ENCODE measurements around the gene RBMS3.
"Not testable (repeated sequence)": the region's sequence is repeated elsewhere in the genome, so short reads cannot be mapped to it uniquely, and the experiment has no call there.

Gene RBMS3

DNA sequence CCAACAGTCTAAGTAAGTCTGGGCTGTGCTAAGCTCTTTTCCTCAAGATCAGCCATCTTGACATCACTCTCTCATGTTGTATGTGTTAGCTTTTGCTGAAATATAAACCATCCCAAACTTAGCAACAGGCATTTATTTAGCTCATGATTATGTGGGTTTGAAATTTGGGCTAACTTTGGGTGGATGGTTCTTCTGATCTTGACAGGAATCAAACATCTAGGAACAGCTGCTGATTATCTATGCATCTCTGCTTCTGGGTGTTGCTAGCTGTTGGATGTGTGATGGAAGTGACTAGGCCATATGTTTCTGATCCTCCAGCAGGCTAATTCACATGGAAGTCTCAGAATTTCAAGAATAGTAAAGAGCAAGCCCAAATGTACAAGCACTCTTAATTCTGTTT, 710.3 kb downstream of the RBMS3 start:
- DNase-seq = no peak

DNA sequence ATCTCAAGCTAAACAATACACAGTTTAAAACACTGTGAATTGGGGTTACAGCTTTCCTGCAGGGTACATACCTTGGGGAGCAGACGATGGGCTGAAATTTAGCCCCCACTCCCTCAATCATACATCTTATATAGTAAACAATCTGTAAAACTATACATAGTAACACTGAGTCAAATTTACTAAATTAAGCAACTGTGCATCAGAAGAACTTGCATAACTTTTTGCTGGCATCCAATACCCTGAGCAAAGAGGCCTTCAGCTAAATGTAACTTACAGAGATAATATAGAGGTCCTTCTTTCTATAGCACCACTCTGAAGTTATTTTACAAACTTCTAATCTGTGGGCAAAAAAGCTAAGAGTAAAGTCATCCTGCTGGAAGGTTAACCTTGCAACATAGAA, 721.9 kb downstream of the RBMS3 start:
- DNase-seq = no peak

DNA sequence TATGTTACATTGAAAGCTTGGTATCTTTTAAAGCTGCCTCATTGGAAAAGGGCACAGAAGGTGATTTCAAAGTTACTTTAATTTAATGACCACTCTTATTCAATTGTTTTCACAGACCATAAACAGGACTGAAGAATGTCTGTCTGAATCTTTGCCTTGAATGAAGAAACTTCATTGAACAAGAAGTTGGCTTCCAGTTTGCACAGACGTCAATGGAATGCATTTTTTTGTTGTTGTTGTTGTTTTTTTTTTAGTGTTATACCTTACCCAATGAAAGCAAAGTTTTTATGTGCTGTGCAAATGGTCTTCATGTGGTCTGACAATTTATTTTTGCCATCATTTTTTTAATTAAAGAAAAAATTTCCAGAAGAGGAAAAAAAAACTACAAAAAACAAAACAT, 722.9 kb downstream of the RBMS3 start:
- DNase-seq = no peak

DNA sequence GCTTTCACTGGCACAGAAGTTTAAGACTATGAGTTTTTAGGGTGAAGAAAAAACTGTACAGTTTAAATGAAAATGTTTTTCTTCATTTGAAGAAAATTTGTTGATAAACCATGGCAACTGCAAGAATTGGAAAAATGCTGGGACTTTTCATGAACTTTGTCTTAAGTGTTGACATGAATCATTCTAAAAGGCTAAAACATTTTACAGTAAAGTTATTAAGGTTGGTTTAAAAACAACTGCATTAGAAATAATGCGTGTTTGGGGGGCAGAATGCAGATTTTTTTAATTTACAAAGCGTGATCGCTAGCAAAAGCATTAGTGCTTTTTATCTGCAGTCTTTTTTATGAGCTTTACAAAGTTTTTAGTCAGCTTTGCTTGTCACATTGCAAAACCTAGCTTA, 723.6 kb downstream of the RBMS3 start:
- no peak for DNase-seq

DNA sequence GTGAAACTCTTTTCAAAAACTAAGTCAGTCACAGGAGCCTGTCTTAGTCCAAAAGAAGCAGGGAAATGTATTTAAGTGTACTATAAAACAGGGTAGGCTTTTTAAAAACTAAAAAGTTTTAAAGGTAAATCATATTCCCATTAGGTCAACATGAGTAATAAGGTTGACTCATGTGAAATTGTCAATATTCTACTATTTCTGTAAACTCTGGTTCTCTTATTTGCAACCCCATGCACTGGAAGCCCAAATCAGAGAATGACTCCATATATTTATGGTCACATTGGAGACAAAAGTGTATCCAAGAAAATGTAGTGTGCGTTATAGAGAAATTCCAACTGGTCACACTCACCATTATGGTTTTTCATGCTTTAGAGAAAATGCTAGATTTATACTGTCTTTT, 725.2 kb downstream of the RBMS3 start:
- DNase-seq = no peak

DNA sequence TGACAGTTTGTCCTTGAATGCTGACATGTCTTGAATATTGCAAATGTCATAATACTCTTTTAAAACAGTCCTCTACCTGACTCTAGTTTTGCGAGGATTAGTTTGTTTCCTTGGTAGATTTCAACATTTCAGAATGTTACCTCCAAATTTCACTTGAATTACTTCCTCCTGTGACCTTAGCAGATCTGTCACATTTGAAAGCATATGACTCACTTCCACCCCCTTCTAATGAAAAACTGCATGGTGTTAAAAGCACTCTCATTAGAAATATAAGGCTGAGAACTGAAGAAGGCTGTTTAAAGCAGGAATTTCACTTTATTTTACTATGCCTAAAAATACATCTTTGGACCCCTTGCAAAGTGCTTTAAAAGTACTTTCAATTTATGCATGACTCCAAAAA, 726.8 kb downstream of the RBMS3 start:
- no peak for DNase-seq

DNA sequence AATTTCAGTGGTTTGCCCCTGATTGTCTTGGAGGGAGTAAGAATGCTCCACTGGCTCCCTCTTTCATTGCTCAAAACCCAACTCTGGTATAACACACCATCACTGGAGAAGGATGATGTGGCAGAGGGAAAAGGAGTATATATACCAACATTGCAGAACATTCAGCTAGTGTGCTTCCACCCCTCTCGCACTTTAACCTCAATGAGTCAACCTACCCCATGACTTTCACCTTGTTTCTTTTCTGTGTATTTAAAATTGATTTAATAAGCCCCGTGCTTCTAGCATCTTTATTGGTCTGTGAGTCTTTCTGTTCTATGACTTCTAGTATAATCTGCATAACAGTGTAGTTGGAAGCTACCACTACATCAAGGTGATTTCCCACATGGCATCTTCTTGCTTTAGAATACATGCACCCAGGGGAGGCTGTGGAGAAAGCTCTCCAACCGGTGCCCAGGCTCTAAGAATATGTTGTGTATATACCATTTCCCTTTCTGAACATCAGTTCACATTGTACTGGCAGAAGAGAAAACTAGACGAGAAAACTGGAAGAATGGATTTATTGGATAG, 730.4 kb downstream of the RBMS3 start:
- no peak for DNase-seq

DNA sequence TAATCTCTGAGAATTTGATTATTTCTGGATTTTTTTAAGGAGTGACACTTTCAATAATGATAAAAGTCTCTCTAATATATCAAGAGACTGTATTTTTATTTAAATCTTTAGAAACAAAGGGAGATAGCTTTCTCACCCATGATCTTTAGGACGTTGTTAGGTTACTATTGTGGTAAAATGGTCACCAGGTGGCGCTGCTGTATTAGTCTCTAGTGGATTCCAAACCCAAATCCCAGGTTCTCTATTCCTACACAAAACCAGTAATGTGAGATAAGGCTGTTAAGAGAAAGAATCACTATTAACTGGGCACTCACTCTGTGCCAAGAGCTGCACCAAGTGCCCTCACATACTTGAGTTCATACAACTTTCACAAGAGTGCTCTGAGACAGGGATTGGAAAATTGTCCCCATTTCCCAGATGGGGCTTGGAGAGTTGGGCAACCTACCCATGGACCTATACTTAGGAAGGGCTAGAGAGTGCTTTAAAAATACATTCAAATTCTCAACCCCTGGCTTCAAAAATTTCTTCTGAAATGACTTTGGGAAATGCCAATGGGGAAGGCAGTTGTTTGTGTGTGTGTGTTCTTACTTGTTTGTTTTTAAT, 732.2 kb downstream of the RBMS3 start:
- DNase-seq = peak; percentile 61

DNA sequence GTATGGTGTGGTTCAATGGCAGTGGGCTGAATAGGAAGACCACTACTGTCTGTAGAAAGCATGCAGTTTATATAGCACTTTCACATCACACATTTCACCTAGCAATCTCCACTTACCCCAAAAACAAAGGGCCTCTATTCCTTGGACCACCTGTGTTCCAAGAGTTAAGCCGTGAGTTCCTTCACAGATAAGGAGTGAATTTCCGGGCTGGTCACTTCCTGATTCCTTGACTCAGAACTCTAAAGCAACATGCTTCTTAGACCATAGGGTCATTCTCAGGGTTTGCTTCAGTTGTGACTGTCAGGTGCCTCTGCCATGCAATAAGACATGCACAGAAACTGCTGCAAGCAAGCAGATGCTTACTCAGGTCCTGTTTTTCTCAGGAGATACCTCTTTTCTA, 737.0 kb downstream of the RBMS3 start:
- DNase-seq = no peak

DNA sequence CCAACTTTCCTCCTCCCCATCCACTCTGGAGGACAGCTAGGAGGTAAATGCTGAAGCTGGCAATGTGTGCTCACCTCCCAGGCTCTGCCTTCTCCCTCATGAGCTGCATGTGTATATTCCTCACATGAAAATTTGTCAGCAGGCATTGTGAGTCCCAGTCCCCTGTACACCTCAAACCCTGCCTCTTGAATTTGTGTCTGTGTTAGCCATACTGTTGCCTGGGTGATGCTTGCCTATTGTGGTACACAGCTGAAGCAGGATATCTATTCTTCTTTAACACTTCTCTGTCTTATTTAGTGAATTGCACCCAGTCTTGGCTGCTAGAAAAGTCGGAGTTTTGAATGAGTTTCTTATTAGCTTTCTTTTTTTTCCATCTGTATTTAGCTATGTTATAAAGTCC, 739.5 kb downstream of the RBMS3 start:
- DNase-seq = no peak

DNA sequence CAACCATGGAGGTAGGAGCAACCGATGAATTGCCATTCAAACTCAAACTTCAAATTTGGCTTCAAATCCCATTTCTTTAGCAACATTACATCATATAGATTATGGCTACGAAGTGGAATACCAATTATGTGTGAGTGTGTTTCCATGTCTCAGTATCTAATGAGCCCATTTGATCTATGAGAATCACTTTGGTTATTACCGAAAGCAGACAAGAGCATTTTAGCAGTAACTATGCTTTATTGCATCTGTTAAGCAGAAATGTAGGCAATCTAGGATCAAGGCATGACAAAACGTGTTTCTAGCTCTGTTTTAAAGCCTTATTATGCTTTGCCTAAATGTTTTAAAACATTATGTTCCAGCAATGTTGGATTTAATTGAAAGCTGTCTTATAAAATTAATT, 743.6 kb downstream of the RBMS3 start:
- no peak for DNase-seq

DNA sequence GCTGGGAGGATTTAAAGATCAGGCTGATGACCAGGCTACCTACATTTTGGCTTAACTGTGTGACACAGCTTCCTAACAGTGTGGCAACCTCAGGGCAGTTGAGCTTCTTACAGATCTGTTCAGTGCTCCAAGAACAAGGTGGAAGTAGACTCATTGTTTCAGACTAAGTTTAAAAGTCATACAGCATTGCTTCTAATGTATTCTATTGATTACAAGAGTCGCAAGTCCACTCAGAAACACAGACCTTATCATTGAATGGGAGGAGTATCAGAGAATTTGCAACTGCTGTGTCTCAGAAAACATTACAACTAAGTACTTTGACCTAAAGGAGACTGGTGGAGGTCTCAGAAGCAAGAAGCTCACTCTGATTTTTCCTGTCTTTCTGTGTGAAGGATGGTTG, 746.0 kb downstream of the RBMS3 start:
- no peak for DNase-seq

DNA sequence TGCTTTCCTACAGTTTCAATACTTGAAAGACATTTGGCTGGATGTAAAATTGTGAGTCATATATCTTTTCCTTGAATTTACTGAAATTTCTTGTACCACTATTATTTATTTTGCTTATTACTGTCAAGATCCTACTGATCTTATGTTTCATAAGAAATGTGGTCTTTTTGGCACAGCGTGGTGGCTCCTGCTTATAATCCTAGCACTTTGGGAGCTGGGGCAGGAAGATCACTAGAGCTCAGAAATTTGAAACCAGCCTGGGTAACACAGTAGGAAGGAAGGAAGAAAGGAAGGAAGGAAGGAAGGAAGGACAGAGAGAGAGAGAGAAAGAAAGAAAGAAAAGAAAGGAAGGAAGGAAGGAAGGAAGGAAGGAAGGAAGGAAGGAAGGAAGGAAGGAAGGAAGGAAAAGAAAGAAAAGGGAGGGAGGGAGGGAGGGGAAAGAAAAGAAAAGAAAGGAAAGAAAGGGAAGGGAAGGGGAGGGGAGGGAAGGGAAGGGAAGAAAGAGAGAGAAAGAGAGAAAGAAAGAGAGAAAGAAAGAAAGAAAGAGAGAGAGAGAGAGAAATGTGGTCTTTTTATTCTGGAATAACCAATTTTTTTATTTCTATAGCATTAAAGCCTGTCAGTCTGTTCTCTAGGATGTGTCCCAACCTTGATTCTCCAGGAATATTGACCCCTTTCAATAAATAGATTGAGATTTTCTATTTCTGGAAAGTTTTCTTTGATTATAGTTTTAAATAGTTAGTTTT, 753.5 kb downstream of the RBMS3 start:
- no peak for DNase-seq

DNA sequence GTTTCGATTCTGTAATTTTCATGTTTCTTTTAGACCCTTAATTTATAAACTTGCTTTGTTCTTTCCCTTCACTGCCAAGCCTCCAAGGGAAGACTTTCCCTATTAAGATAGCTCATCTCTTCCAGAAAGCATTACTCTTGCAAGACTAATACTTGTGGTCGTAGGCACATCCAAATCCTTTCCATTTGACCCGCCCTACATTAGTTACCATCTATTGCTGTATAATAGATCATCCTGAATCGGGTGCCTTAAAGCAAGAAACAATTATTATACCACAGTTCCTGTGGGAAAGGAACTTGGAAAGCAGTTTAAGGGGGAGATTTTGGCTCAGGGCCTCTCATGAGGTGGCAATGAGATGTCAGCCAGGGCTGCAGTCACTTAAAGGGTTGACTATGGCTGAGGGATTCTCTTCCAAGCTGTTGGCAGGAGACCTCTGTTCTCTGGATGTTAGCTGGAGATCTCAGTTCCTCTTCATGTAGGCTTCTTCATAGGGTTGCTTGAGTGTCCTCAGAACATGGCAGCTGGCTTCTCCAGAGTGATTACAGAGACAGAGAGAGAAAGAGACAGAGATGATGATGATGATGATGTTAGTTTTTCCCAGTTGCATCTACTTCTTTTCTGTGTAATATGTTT, 755.2 kb downstream of the RBMS3 start:
- DNase-seq = peak; percentile 27

DNA sequence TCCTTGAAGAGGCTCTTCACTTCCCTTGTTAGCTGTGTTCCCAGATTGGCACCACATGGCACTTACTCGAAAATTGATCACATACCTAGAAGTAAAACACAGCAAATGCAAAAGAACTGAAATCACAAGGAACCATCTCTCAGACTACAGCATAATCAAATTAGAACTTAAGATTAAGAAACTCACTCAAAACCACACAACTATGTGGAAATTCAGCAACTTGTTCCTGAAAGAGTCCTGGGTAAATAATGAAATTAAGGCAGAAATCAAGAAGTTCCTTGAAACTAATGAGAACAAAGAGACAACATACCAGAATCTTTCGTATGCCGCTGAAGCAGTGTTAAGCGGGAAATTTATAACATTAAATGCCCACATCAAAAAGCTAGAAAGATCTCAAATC, 759.3 kb downstream of the RBMS3 start:
- no peak for DNase-seq

DNA sequence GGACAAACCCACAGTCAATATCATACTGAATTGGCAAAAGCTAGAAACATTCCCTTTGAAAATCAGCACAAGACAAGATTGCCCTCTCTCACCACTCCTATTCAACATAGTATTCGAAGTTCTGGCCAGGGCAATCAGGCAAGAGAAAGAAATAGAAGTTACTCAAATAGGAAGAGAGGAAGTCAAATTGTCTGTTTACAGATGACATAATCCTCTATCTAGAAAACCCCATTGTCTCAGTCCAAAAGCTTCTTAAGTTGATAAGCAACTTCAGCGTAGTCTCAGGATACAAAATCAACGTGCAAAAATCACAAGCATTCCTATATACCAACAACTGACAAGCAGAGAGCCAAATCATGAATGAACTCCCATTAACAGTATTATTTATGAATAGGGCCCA, 760.6 kb downstream of the RBMS3 start:
- DNase-seq = not testable (repeated sequence)

DNA sequence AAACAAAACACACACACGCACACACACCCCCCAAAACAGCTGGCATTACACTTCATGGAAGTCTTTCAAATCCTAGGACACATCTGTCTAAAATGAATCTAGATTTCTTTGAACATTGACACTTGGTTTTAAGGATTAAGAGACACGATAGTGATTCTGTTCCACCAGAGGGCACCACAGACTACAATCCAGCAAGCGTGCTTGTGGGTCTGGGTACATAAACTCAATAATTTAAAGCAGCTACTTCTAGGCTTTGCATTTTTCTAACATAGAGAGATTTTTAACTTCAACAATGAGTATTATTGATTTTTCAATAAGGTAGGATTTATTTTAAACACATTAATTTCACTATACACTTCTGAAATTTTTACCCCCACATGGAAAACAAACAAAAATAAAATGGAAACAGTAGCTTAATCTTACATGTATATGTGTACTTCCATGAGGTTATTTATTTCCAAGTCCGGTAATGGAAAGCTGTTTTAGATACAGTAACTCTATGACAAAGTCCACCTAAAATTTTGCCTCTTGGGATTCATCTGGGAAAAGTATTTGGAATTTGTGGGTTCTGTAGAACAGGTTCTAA, 761.5 kb downstream of the RBMS3 start:
- DNase-seq = peak; percentile 81

DNA sequence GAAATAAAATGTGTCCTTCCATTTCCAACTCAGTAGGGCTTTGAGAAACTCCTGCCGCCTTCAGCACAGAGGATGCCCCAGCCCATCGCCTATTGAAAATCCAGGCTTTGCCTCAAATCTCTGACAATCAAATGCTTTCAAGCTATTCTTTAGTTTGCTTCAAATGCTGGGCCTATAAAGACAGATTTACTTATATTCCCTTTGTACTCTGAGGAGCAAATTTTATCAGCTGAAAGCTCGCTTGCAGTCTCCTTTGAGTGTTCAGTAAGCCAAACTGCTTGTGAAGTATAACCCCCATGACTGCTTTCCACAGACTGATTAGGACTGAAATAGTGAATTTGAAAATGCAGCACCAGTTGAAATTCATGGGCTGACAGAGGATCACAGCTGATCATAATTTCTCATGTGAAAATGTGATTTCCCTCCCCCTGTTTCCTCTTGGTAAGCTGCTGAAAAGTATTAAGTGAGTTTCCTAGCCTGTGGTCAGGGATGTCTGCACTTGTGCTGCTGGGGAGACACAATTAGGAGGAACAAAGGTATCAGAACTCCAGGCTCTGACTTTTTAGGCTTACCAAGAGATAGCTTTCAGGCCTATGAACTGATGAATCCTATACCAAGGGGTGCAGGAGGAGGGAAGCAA, 762.2 kb downstream of the RBMS3 start:
- no peak for DNase-seq

DNA sequence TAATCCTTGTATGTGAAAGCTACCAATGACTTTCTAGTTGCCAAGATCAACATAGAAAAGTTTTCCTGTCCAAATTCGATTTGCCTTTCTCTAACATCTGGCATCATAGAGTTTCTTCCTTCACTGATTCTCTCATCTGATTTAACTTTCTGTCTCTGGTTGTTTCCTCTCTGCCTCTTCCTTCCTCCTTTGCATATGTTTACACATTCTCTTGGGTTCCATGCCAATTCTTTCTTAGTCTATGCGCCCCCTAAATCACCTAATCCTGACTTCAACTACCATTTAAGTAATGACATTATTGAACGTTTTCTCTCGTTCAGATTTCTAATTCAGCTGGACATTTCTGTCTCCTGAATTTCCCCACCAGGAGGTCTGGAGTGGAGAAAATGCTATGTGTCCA, 763.6 kb downstream of the RBMS3 start:
- DNase-seq = peak; percentile 76

DNA sequence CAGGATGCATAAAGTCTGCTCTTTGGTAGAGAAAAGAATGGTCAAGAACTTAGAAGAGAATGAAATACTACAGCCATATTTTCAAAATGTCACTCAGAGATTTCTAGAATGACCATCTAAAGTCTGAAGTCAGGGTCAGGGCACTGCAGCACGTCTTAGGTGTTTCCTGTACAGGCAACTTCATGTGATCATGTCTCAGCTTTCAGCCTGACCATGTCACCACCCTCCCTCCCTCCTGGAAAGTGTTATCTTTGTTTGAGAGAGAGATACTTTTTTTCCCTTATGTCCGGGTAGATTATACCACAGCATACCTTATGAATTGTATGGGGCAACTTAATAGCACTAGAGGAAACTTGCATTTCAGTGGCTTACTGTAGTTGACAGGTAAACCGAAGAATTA, 767.6 kb downstream of the RBMS3 start:
- DNase-seq = no peak

DNA sequence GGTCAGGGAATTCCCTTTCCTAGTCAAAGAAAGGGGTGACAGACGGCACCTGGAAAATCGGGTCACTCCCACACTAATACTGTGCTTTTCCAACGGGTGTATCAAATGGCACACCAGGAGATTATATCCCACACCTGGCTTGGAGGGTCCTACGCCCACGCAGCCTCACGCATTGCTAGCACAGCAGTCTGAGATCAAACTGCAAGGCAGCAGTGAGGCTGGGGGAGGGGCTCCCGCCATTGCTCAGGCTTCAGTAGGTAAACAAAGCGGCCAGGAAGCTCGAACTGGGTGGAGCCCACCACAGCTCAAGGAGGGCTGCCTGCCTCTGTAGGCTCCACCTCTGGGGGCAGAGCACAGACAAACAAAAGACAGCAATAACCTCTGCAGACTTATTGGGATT, 769.2 kb downstream of the RBMS3 start:
- not testable (repeated sequence) for DNase-seq

DNA sequence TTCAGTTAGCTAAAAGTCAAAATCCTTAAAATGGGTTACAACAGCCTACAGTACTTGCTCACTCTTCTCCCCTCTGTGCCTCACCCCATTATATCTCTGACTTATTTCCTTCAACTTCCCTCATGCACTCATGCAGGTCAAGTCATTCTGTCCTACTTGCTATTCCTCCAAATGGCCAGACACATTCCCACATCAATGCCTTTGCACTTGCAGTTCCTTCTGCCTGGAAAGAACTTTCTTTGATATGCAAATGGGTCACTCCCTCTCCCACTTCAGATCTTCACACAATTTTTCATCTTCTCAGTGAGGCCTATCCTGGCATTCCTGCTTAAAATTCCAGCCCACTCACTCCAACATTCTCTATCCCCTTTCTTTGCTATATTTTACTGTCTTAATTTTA, 778.4 kb downstream of the RBMS3 start:
- no peak for DNase-seq

Data from NCI-H446 treated with DMSO at 0.1 percent for 48 hours (cell line).